ENCODE data around the gene SNAPC4.
"Not testable (repeated sequence)": the region's sequence is repeated elsewhere in the genome, so short reads cannot be mapped to it uniquely, and the experiment has no call there.

SNAPC4 gene

DNA sequence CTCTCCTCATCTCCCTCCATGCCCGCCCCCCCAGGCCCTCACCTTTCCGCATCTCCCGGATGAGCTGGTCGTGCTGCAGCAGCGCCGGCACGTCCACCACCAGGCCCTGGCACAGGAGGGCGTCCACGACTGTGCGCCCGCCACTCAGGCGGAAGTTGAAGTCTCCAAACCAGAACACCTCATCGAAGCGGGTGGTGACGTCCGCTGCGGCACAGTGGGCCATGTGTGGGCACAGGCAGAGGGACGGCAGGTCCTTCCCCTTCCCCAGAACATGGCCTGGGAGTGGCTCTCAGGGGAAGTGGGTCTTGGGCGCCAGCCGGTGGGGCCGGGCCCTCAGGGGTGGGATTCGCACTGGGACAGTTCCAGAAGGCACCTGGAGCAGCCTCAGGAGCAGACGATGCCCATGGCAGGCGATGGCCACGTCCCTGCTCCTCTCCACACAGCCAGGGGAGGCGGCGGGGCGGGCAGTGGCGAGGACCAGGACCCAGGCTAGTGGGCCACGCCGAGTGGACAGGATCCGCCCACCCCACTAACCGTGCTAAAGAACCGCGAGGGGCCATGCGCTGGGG, 31.9 kb upstream of the SNAPC4 start:
- no peak for DNase-seq

DNA sequence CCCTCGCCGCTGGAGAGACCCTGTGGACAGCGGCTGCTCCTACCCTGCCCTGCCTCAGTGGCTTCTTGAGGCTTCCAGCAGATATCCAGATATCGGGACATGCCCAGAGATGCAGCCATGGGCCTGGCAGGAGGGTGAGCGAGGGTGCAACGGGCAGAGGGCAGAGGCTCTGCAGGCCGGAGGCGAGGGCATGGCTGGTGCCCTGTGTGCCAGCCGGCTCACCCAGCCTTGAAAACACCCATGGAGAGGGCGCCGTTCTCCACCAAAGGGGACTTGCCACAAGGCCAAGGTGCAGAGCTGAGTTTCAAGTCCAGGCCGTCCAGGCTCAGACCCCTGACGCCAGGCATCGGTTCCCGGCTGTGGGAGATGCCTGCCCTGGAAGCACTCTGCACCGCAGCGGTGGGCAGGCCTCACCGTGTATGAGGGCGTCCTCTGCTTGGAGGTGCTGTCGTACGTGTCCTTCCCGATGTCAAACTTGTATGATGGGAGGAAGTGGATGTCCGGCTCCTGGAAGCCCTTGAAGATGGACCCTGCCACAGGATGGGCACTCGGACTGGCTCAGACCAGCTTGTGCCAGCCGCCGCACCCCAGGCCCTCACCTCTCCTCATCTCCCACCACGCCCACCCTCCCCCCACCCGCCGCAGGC, 30.7 kb upstream of the SNAPC4 start:
- DNase-seq: no peak

DNA sequence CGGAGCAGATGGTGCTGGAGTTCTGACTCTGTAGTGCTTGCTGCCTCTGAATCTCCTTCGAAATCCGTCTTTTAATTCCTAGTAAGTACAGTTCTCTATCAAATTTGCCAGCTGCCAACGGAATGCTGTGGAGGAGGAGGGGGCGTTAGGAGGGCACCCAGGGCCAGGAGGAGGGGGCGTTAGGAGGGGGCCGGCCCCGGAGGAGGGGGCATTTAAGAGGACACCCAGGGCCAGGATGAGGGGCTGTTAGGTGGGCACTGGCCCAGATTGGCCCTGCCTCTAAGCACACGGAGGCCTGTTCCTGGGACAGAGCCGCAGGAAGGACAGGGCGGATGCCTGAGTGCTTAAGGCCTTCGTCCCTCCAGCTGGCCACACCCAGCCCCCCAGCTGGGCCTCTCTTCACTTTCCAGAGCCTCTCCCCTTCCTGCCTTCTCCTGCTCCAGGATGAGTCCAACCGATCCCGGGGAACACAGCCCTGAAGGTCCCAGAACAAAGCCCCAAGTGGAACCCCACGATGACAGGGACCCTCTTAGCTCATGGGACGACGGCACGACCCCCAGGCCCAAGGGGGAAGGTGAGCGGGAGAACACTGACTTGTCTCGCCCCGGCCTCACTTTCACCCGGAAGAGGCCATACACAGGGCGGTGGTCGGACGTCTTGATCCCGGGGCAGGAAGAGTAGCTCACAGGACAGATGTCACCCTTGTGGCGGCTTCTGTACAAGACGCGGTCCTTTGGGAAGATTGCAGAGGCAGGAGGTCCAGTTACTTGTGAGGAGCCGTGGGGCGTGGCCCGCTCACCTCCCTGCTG, 29.9 kb upstream of the SNAPC4 start:
- DNase-seq: no peak

DNA sequence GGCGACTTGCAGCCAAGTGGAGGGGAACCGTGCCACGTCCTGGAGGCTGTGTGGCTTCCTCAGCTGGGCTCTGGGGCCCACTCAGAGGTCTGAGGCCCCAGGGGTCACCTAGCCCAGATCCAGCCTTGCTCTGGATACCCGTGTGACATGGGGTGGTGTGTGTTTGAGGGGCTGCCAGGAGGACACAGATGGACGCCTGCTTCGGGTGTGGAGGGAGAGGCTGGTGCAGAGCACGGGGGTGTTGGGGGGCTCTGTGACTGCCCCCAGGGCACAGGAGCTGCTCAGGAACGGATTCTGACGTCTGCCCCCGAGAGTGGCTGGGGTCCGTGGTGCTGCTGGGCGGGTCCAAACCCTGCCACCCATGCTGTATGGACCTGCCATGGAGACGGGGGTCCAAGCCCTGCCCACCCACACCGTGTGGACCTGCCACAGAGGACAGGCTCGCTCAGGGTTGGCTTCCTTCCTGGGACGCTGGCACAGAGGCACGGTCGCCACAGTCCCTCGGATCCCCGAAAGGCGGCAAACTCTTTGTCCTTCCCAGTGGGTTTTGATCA, 29.2 kb upstream of the SNAPC4 start:
- DNase-seq: no peak

DNA sequence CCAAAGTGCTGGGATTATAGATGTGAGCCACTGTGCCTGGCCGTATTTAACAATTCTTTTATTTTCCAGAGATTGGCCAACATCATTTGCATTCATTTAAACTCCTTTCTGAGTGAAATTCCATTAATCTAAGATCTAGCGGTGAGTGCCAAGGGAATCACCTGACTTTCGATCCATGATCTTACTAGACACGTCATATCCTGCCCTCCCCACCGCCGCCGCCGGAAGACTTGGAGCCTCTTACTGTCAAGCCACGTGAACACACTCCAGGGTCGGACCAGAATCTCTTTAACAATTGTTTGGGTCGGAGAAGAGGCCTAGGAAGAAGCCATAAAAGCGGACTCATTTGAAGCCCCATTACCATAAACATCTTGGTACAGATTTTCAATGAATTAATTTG, 26.8 kb upstream of the SNAPC4 start:
- no peak for DNase-seq

DNA sequence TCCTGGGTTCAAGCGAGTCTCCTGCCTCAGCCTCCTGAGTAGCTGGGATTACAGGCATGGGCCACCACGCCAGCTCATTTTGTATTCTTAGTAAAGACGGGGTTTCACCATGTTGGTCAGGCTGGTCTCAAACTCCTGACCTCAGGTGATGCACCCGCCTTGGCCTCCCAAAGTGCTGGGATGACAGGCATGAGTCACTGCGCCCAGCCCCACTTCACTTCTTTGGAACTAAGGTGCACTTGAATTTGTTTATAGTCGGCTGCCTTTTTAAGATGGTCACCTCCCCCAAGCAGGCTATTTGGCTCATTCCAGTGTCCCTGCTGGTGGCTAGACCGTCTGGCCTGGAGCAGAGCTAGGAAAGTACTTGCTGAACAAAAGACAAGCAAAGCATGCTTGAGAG, 25.4 kb upstream of the SNAPC4 start:
- DNase-seq: not testable (repeated sequence)

DNA sequence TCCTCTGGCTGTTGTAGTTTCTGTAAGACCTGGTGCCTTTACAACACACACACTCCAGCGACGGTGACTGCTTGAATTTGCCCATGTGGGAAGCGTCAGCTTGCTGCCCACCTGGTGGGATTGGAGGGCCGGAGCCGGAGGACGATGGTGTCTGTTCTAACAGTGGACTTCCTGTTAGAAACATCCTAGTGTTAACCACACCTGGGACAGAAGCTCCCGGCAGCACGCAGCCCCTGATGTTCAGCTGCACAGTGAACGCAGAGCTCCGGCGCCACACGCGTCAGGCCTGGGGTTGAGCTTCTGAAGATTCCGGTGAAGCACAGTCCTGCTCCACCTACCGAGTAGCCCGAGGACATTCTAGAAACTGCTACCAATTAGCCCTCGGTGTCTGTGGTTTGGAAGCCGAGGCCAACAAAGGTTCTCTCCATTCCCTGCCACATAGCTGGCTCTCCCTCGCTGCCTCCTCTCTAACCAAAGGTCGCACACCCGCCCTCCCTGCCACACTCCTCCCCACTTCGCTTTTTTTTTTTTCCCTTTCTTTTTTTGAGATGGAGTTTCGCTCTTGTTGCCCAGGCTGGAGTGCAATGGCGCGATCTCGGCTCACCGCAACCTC, 24.9 kb upstream of the SNAPC4 start:
- no peak for DNase-seq

DNA sequence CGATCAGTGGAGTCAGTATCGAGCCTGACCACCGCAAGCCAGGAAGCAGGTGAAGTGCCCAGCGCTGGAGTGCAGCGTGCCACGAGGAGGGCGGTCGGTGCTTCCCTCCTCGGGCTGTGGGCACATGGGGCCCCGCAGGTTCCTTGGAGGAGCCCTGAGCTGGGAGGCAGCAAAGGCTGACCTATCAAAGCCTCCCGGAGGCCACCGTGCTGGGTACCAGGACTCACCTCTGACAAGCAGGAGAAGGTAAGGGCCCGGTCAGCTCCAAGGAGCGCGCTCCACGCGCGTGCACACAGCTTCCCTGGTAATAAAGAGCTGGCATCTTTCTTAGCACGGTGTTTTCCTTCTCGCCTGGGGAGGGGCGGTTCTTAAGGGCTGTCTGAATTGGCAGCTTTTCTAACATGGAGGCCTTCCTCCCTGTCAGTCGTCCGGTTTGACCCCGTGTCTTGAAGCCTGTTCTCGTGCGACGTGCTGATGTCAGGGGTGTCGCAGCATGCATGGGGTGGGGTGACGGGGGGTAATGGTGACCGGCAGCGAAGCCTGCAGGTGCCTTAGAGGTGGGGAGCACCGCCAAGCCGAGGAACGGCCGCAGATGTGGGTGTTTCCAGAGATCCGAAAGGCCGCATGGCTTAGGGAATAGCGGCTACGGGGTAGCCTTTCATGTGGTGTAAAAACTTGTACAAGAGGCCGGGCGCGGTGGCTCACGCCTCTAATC, 23.6 kb upstream of the SNAPC4 start:
- no peak for DNase-seq

DNA sequence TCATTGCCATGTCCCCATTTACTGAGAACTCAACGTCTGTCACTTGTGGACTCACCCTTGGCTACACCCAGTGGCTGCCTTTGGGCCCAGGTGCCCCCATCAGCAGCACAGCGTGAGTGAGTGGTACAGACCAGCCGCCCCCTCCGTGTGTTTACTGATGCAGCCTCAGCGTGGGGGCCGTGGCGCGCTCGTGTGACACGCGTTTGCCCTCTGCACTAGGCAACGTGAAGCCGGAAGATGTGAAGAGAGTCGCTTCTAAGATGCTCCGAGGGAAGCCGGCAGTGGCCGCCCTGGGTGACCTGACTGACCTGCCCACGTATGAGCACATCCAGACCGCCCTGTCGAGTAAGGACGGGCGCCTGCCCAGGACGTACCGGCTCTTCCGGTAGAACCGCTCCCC, 22.9 kb upstream of the SNAPC4 start:
- DNase-seq: no peak

DNA sequence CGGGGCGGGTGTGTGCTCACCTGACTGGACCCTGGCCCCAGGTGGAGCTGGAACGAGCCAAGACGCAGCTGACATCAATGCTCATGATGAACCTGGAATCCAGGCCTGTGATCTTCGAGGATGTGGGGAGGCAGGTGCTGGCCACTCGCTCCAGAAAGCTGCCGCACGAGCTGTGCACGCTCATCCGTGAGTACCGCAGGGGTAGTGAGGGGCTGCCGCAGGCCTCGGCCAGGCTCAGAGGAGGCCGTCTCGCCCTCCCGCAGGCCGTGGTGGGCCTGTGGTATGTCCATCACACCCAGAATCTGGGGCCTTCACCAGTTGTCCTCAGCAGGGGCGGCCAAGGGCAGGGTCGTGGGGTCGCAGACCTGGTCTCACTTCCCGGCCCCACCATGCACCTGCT, 21.8 kb upstream of the SNAPC4 start:
- no peak for DNase-seq

DNA sequence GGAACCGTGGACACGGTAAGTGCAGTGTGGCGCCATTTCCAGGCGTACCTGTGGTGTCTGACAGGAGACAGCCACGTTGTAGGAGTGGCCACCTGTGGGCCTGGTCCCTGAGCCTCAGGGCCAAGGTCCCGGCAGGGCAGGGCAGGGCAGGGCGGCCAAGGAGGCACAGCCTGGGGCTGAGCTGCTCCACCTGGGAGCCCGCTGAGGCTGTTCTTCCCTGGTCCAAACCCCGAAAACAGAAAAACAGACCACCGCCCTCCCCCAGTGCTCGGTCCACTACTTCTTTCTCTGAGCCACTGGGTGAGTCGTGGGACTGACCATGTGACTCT, 19.1 kb upstream of the SNAPC4 start:
- DNase-seq: no peak

DNA sequence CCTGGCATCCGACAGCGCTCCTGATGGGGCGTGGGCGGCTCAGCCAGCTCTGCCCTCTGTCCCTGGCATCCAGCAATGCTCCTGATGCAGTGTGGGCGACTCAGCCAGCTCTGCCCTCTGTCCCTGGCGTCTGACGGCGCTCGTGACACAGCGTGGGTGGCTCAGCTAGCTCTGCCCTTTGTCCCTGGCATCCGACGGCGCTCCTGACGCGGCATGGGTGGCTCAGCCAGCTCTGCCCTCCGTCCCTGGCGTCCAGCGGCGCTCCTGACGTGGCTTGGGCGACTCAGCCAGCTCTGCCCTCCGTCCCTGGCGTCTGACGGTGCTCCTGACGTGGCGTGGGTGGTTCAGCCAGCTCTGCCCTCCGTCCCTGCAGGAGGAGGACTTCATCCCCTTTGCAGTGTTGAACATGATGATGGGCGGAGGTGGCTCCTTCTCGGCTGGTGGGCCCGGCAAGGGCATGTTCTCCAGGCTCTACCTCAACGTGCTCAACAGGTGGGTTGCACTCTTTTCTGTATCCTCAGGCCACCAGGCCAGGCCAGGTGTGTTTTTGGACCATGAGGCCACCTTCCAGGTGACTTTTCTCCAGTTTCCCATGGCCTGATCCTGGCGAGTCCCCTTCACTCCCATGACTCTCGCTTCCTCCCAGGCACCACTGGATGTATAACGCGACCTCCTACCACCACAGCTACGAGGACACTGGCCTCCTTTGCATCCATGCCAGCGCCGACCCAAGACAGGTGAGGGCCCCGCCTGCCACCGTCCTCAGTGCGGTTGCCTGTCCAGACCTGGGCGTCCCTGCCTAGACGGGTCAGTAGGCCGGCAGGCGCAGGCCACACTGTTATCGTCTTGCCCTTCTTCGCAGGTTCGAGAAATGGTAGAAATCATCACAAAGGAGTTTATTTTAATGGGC, 18.5 kb upstream of the SNAPC4 start:
- DNase-seq: no peak

DNA sequence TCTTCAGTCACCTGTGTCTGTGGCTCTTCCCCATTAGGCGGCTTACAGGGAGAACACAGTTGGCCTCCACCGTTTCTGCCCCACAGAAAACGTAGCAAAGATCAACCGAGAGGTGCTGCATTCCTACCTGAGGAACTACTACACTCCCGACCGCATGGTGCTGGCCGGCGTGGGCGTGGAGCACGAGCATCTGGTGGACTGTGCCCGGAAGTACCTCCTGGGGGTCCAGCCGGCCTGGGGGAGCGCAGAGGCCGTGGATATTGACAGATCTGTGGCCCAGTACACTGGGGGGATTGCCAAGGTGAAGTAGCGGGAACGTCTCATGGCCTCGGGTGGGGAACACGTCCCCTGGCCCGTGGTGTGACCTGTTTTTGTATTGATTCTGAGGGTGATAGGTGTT, 16.9 kb upstream of the SNAPC4 start:
- no peak for DNase-seq

DNA sequence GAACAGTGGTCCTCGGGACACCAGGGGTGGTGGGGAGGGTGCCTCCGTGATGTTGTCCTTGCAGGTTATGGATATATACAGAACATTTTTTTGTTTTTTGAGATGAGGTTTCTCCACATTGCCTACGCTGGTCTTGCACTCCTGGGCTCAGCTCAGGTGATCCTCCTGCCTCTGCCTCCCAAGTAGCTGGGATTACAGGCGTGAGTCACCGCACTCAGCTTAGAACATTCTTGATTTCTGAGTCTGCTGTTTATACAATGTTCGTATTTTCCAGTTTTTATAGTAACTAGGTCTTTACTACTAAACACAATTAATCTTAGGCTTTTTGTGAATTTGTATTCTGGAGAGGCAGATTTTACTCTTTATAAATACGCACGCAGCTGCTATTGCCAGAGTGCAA, 16.5 kb upstream of the SNAPC4 start:
- no peak for DNase-seq

DNA sequence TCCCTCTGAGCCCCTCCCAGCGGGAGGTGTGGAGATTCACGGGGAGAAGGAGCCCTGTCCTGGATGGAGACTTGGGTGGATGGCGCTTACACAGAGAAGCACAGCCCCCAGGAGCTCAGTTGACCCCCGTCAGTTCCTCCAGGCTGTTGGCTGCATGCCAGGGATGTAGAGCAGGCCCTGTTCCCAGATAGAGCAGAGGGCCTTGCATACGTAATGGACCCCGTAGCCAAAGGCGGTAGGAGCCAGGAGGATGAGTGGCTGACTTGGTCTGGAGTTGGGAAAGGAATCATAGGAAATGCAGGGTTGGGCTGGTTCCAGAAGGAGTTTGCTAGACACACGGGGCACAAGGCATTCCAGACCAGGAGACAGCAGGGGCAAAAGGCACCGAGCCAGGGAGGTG, 13.0 kb upstream of the SNAPC4 start:
- no peak for DNase-seq

DNA sequence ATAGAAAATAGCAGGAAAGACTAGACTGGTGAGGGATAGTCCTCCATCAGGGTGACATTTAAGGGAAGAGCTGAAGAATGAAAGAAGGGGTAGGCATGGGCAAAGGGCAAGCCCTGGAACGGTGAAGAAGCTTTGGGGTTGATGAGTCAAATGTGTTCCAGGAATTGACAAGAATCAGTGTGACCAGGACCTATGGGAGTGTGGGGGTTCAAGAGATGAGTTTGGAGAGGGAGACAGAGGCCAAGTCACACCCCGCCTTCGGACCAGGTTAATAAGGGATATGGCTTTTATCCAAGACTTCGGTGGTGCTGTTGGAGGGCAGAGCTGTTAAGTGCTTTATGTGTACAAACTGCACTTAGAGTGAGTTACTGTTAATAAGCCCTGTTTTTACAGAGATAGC, 11.4 kb upstream of the SNAPC4 start:
- no peak for DNase-seq

DNA sequence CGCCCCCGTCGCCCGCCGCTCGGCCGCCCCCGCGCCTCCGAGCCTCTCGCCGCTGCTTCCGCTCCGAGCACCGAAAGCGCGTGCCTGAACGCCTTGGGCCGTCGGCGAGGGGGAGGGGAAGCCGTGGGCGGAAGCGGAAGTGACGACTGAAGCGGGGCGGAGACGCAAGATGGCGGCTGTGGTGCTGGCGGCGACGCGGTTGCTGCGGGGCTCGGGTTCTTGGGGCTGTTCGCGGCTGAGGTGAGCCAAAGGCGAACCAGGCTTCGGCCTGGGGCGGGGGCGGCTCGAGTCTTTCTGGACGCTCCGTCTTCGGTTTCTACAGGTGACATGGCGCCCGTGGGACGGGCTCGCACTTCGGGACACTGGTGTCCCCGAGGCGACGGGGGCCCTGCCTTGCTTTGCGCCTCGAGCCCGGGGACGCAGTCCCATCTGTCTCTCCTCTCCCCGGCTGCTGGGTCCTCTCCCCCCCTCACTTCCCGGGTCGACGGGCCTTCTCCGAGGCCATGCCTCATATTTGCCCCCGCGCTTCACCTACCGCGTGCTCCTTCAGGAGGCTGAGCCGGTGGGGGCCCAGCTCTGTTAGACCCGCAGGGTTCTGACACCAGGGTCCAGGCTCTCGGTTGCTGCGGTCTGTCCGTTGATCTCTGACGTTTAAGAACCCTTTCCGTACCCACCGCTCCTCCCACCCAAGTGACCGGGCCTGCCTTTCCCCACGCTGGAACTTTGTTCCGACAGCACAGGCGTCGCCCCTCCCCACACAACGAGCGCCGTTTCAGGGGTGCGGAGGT, 10.7 kb upstream of the SNAPC4 start, which contains the start of the genes ENTR1 and PMPCA:
Gene ENTR1, minus strand, starts transcription at position 115 of the 788 bp plus-strand sequence. CDS start 217 bp downstream, outside the sequence.
Gene PMPCA, plus strand, starts transcription at position 159 of the 788 bp plus-strand sequence. Its CDS starts 11 bp downstream, at position 170.
- peak; percentile 74 for DNase-seq

DNA sequence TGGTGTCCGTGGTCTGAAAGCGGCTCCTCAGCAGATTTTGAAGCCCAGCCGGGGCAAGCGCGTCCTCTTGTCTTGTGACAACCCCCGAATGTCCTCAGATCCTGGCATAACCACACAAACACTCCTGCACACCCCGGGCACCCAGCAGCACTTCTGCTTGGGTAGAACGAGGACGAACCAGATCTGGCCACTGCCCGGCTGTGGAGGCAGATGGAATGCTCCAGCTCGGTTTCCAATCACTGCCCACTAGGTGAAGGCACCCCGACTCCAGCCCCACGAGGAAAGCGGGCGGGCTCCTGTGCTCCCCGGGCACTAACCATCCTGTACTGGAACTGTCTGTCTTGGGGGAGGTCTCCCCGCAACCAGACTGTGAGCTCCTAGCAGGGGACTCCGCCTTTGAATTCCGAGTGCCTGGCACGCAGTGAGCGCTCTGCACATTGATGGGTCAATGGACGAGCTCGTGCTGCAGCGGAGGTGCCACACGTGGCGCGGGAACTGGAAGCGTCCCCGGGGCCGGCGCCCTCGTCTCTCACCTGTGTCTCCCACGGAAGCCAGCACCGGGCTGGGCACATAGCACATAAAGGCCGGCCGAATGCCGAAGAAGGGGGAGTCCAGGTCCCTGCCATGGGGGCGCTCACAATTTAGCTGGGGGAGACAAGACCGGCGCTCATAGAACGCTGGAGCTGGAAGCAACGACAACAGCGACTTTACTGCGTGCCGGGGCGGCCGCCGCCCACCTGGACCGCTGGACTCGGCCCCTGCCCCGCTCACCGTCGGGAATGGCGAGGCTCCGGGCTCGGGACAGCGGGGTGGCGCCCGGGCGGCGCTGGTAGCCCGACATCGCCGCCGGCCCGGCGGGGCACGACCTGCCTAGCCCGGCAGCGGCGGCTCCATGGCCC, 9.8 kb upstream of the SNAPC4 start:
- DNase-seq: no peak

DNA sequence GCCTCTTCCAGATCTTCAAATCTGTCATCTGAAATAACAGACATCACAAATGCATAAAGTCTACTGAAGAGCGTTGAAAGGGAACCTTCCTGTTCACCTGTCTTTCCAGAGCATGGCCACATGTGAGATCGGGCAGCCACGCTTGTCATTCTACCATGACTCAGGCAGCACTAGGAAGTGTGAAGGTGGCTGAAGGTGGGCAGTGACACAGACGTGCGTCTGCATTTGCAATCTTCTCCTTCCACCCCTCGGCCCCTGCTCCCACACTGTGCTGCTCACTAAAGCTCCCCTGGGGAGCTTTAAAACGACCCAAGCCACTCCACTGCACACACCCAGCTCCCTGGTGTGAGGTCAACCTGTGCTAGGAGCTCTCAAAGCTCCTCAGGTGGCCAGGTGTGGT, 7.9 kb upstream of the SNAPC4 start:
- no peak for DNase-seq

DNA sequence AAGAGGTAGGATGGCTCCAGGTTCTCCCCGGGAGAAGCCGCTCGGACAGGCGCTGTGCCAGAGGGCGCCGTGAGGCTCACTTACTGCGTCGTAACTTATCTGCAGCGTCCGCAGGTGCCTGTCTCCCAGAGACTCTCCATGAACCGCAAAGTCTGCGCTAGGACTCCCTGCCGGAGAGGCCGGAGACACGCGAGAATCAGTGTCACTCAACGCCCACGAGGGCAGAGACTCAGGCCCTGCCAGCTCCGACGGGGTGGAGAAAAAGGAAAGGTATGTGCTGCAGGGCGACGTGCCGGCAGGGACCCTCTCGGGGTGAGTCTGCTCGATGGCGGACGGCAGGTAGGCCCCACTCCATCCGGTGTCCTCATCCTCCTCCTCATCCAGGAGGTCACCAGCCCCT, 7.1 kb upstream of the SNAPC4 start:
- DNase-seq: not testable (repeated sequence)

Data from NCI-H2029 treated with DMSO at 0.1 percent for 48 hours (cell line).